ENCODE data around the gene MYL1.

The MYL1 gene

GRCh38 chr2:210315015-210315788 is at the start of gene MYL1:
Gene MYL1, minus strand, starts transcription at chr2:210315174. Its CDS starts 132 bp downstream, at chr2:210315042.
- DNase-seq (ENCODE audit: low read depth in 3 of 3): no peak

GRCh38 chr2:210363876-210364275 is 48.9 kb upstream of the MYL1 start:
- DNase-seq (ENCODE audit: low read depth in 3 of 3): no peak

- no peak for DNase-seq (ENCODE audit: low read depth in 3 of 3)
These were observed 48.3 kb upstream of the MYL1 start for GRCh38 chr2:210363261-210363660.

- no peak for DNase-seq (ENCODE audit: low read depth in 3 of 3)
These were observed 45.4 kb upstream of the MYL1 start for GRCh38 chr2:210360412-210360811.

- DNase-seq (ENCODE audit: low read depth in 3 of 3): no peak
These were observed 42.0 kb upstream of the MYL1 start for GRCh38 chr2:210356944-210357343.

GRCh38 chr2:210337159-210337558 is 22.2 kb upstream of the MYL1 start:
- DNase-seq (ENCODE audit: low read depth in 3 of 3): no peak

- no peak for DNase-seq (ENCODE audit: low read depth in 3 of 3)
These were observed 9.9 kb upstream of the MYL1 start for GRCh38 chr2:210324906-210325305.

GRCh38 chr2:210324458-210324857 is 9.5 kb upstream of the MYL1 start:
- no peak for DNase-seq (ENCODE audit: low read depth in 3 of 3)

- DNase-seq (ENCODE audit: low read depth in 3 of 3): no peak
These were observed 8.0 kb upstream of the MYL1 start for GRCh38 chr2:210323003-210323402.

GRCh38 chr2:210318891-210319290 is 3.9 kb upstream of the MYL1 start:
- DNase-seq (ENCODE audit: low read depth in 3 of 3): no peak

- DNase-seq (ENCODE audit: low read depth in 3 of 3): no peak
These were observed 3.5 kb upstream of the MYL1 start for GRCh38 chr2:210318486-210318885.

GRCh38 chr2:210310550-210310949 is 4.4 kb downstream of the MYL1 start:
- no peak for DNase-seq (ENCODE audit: low read depth in 3 of 3)

- DNase-seq (ENCODE audit: low read depth in 3 of 3): no peak
These were observed 5.3 kb downstream of the MYL1 start for GRCh38 chr2:210309548-210310233.

GRCh38 chr2:210303498-210303897 is 11.5 kb downstream of the MYL1 start:
- DNase-seq (ENCODE audit: low read depth in 3 of 3): no peak

GRCh38 chr2:210302326-210302725 is 12.6 kb downstream of the MYL1 start:
- DNase-seq (ENCODE audit: low read depth in 3 of 3): no peak

GRCh38 chr2:210299866-210300373 is 15.1 kb downstream of the MYL1 start:
- no peak for DNase-seq (ENCODE audit: low read depth in 3 of 3)

GRCh38 chr2:210288408-210288807 is 26.6 kb downstream of the MYL1 start:
- no peak for DNase-seq (ENCODE audit: low read depth in 3 of 3)

- DNase-seq (ENCODE audit: low read depth in 3 of 3): no peak
These were observed 27.7 kb downstream of the MYL1 start for GRCh38 chr2:210287301-210287700.

- no peak for DNase-seq (ENCODE audit: low read depth in 3 of 3)
These were observed 28.8 kb downstream of the MYL1 start for GRCh38 chr2:210286123-210286680.

GRCh38 chr2:210277133-210277532 is 37.8 kb downstream of the MYL1 start:
- no peak for DNase-seq (ENCODE audit: low read depth in 3 of 3)

- no peak for DNase-seq (ENCODE audit: low read depth in 3 of 3)
These were observed 43.7 kb downstream of the MYL1 start for GRCh38 chr2:210271300-210271699.

- no peak for DNase-seq (ENCODE audit: low read depth in 3 of 3)
These were observed 45.8 kb downstream of the MYL1 start for GRCh38 chr2:210269148-210269547.

GRCh38 chr2:210268281-210268680 is 46.7 kb downstream of the MYL1 start:
- no peak for DNase-seq (ENCODE audit: low read depth in 3 of 3)

Measured in stimulated activated CD4-positive, alpha-beta T cell treated with anti-CD3 and anti-CD28 coated beads, TNF-alpha, amount 100 ng/mL, for 24 hours (primary cell).